ENCODE data around the gene ANKRD29. TPM values are rescaled to one million over a fixed set of nuclear protein-coding genes. Genes with fewer than 3 reads are reported as not detected.

ANKRD29 gene
- total and polyA plus RNA-seq, 2 experiments from 2014 or later, result 6.6 to 36.6 TPM

DNA sequence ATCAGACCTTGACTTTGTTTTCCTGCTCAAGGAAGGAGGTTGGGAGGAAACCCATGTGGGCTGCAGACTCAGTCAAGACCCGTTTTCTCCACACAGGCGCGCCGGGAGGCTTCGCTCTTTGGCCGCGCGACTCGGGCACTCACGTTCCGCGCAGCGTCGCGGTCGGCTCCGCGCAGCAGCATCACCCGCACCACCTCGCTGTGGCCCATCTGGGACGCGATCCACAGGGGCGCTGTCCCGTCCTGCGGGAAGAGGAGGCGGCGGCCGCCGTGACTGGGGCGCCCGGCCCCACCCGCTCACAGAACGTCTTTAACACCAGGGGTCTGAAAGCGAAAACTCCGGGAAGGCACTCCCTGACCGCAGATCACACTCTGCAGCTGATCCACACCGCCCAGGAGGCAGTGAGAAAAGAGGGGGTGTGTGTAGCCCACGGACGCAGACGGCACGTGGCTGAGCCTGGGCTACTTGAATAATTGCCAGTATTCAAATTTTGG, 43.3 kb downstream of the ANKRD29 start (continued):
- TF ChIP-seq, protein P1, sequence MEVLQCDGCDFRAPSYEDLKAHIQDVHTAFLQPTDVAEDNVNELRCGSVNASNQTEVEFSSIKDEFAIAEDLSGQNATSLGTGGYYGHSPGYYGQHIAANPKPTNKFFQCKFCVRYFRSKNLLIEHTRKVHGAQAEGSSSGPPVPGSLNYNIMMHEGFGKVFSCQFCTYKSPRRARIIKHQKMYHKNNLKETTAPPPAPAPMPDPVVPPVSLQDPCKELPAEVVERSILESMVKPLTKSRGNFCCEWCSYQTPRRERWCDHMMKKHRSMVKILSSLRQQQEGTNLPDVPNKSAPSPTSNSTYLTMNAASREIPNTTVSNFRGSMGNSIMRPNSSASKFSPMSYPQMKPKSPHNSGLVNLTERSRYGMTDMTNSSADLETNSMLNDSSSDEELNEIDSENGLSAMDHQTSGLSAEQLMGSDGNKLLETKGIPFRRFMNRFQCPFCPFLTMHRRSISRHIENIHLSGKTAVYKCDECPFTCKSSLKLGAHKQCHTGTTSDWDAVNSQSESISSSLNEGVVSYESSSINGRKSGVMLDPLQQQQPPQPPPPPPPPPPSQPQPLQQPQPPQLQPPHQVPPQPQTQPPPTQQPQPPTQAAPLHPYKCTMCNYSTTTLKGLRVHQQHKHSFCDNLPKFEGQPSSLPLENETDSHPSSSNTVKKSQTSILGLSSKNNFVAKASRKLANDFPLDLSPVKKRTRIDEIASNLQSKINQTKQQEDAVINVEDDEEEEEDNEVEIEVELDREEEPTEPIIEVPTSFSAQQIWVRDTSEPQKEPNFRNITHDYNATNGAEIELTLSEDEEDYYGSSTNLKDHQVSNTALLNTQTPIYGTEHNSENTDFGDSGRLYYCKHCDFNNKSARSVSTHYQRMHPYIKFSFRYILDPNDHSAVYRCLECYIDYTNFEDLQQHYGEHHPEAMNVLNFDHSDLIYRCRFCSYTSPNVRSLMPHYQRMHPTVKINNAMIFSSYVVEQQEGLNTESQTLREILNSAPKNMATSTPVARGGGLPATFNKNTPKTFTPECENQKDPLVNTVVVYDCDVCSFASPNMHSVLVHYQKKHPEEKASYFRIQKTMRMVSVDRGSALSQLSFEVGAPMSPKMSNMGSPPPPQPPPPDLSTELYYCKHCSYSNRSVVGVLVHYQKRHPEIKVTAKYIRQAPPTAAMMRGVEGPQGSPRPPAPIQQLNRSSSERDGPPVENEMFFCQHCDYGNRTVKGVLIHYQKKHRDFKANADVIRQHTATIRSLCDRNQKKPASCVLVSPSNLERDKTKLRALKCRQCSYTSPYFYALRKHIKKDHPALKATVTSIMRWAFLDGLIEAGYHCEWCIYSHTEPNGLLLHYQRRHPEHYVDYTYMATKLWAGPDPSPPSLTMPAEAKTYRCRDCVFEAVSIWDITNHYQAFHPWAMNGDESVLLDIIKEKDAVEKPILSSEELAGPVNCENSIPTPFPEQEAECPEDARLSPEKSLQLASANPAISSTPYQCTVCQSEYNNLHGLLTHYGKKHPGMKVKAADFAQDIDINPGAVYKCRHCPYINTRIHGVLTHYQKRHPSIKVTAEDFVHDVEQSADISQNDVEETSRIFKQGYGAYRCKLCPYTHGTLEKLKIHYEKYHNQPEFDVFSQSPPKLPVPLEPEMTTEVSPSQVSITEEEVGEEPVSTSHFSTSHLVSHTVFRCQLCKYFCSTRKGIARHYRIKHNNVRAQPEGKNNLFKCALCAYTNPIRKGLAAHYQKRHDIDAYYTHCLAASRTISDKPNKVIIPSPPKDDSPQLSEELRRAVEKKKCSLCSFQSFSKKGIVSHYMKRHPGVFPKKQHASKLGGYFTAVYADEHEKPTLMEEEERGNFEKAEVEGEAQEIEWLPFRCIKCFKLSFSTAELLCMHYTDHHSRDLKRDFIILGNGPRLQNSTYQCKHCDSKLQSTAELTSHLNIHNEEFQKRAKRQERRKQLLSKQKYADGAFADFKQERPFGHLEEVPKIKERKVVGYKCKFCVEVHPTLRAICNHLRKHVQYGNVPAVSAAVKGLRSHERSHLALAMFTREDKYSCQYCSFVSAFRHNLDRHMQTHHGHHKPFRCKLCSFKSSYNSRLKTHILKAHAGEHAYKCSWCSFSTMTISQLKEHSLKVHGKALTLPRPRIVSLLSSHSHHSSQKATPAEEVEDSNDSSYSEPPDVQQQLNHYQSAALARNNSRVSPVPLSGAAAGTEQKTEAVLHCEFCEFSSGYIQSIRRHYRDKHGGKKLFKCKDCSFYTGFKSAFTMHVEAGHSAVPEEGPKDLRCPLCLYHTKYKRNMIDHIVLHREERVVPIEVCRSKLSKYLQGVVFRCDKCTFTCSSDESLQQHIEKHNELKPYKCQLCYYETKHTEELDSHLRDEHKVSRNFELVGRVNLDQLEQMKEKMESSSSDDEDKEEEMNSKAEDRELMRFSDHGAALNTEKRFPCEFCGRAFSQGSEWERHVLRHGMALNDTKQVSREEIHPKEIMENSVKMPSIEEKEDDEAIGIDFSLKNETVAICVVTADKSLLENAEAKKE (CRISPR knock-in tag; IDR thresholded peaks at IDR 0.05), result no peak
- TF ChIP-seq EZH2 (IDR thresholded peaks at IDR 0.05; ENCODE audit: low read depth, unreplicated experiment) (no peak), POLR2AphosphoS5 (IDR thresholded peaks at IDR 0.05; ENCODE audit: low read depth) (no peak), ZNF331 (CRISPR knock-in tag; IDR thresholded peaks at IDR 0.05; ENCODE audit: low read depth) (no peak), ZNF114 (CRISPR knock-in tag; IDR thresholded peaks at IDR 0.05) (no peak)
- TF ChIP-seq, protein P2, sequence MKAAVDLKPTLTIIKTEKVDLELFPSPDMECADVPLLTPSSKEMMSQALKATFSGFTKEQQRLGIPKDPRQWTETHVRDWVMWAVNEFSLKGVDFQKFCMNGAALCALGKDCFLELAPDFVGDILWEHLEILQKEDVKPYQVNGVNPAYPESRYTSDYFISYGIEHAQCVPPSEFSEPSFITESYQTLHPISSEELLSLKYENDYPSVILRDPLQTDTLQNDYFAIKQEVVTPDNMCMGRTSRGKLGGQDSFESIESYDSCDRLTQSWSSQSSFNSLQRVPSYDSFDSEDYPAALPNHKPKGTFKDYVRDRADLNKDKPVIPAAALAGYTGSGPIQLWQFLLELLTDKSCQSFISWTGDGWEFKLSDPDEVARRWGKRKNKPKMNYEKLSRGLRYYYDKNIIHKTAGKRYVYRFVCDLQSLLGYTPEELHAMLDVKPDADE (IDR thresholded peaks at IDR 0.05), result no peak
- TF ChIP-seq, protein P3, sequence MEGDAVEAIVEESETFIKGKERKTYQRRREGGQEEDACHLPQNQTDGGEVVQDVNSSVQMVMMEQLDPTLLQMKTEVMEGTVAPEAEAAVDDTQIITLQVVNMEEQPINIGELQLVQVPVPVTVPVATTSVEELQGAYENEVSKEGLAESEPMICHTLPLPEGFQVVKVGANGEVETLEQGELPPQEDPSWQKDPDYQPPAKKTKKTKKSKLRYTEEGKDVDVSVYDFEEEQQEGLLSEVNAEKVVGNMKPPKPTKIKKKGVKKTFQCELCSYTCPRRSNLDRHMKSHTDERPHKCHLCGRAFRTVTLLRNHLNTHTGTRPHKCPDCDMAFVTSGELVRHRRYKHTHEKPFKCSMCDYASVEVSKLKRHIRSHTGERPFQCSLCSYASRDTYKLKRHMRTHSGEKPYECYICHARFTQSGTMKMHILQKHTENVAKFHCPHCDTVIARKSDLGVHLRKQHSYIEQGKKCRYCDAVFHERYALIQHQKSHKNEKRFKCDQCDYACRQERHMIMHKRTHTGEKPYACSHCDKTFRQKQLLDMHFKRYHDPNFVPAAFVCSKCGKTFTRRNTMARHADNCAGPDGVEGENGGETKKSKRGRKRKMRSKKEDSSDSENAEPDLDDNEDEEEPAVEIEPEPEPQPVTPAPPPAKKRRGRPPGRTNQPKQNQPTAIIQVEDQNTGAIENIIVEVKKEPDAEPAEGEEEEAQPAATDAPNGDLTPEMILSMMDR (conservative IDR thresholded peaks at IDR 0.05; ENCODE audit: low read depth in 2 of 2), result no peak
